WTC11 (cell line): ENCODE results near the gene TMEM69. TPM values are rescaled to one million over a fixed set of nuclear protein-coding genes. Genes with fewer than 3 reads are reported as not detected.
"Not testable (repeated sequence)": the region's sequence is repeated elsewhere in the genome, so short reads cannot be mapped to it uniquely, and the experiment has no call there.

Source experiments
- ATAC-seq: fragments of 200-7000 bp; cut with Tn5 transposase; 2 replicates; pipeline ENCODE4 v1.10.0; 2021; ENCODE audit warnings: mild to moderate bottlenecking, moderate library complexity
- CTCF ChIA-PET: fragments of 300-600 bp; sonication (Branson Sonifier 250); formaldehyde crosslinking; loops from one replicate; lab custom pipeline; 2021; ENCODE audit warnings: antibody characterized with exemption; lab: Charles Lee
- POLR2A ChIA-PET: fragments of 350-600 bp; sonication (Branson Sonifier 250); formaldehyde crosslinking; loops from one replicate; lab custom pipeline; 2021; ENCODE audit warnings: antibody characterized with exemption; lab: Charles Lee
- DNase-seq: peaks from one replicate; pipeline ENCODE4 v3.0.0; 2021; ENCODE audit warnings: low spot score
- H3K27ac Mint-ChIP-seq: 2 replicates; pipeline ENCODE4 v1.8.0; 2021; ENCODE audit warnings: mixed read lengths
- H3K27me3 Mint-ChIP-seq: 2 replicates; pipeline ENCODE4 v1.8.0; 2021; ENCODE audit warnings: low read depth, mild to moderate bottlenecking, moderate library complexity, mixed read lengths
- H3K36me3 Mint-ChIP-seq: 2 replicates; pipeline ENCODE4 v1.8.0; 2021; ENCODE audit warnings: mixed read lengths
- H3K4me1 Mint-ChIP-seq: 2 replicates; pipeline ENCODE4 v1.8.0; 2022; ENCODE audit warnings: mixed read lengths
- H3K4me3 Mint-ChIP-seq: 2 replicates; pipeline ENCODE4 v1.8.0; 2021; ENCODE audit warnings: mild to moderate bottlenecking, moderate library complexity, mixed read lengths
- H3K9me3 Mint-ChIP-seq: 2 replicates; pipeline ENCODE4 v1.8.0; 2021; ENCODE audit warnings: mixed read lengths
- CBFB ChIP-seq: sonication (generic); formaldehyde crosslinking; IDR thresholded peaks from 2 replicates; pipeline ENCODE4 v1.8.1; 2022; ENCODE audit warnings: mild to moderate bottlenecking, low read depth, missing genetic modification reagents
- CREM ChIP-seq: sonication (generic); formaldehyde crosslinking; IDR thresholded peaks from 2 replicates; pipeline ENCODE4 v1.8.1; 2022; ENCODE audit warnings: mild to moderate bottlenecking, missing genetic modification reagents, moderate library complexity
- FOXK1 ChIP-seq: sonication (generic); formaldehyde crosslinking; IDR thresholded peaks from 2 replicates; pipeline ENCODE4 v1.8.0; 2022; ENCODE audit warnings: mild to moderate bottlenecking, moderate library complexity, missing genetic modification reagents
- JAZF1 ChIP-seq: fragments of 250-450 bp; sonication (Bioruptor Pico); IDR thresholded peaks from 2 replicates; pipeline ENCODE4 v1.9.0; 2021; ENCODE audit warnings: moderate library complexity, mild to moderate bottlenecking, inconsistent platforms
- MXD4 ChIP-seq: fragments of 250-450 bp; sonication (Bioruptor Pico); IDR thresholded peaks from 2 replicates; pipeline ENCODE4 v1.8.0; 2021; ENCODE audit warnings: mild to moderate bottlenecking, moderate library complexity, borderline replicate concordance
- NFE2L1 ChIP-seq: sonication (generic); formaldehyde crosslinking; IDR thresholded peaks from 2 replicates; pipeline ENCODE4 v1.8.1; 2023; ENCODE audit warnings: missing genetic modification reagents
- NR2C2 ChIP-seq: sonication (generic); formaldehyde crosslinking; IDR thresholded peaks from 2 replicates; pipeline ENCODE4 v1.8.0; 2022; ENCODE audit warnings: mild to moderate bottlenecking, missing genetic modification reagents
- NR3C1 ChIP-seq: sonication (generic); formaldehyde crosslinking; conservative IDR thresholded peaks from 2 replicates; pipeline ENCODE4 v1.8.1; 2023; ENCODE audit warnings: low read depth, mild to moderate bottlenecking, missing genetic modification reagents
- RELA ChIP-seq: sonication (generic); formaldehyde crosslinking; IDR thresholded peaks from 2 replicates; pipeline ENCODE4 v1.8.1; 2022; ENCODE audit warnings: missing genetic modification reagents, mild to moderate bottlenecking, borderline replicate concordance
- ZNF232 ChIP-seq: sonication (generic); formaldehyde crosslinking; IDR thresholded peaks from 2 replicates; pipeline ENCODE4 v1.8.0; 2022; ENCODE audit warnings: mild to moderate bottlenecking, missing genetic modification reagents
- total RNA-seq: library from RNA; stranded (reverse); gene quantifications from 3 replicates; pipeline ENCODE4 v1.2.3, GENCODE V29; 2021
- TF ChIP-seq, protein P1 (sequence below): fragments of 250-450 bp; sonication (Bioruptor Pico); IDR thresholded peaks from 2 replicates; pipeline ENCODE4 v1.9.0; 2021; ENCODE audit warnings: moderate library complexity, mild to moderate bottlenecking, inconsistent platforms, borderline replicate concordance
- TF ChIP-seq, protein P2 (sequence below): fragments of 250-450 bp; sonication (Bioruptor Pico); IDR thresholded peaks from 2 replicates; pipeline ENCODE4 v2.1.2; 2022; ENCODE audit warnings: mild to moderate bottlenecking, moderate library complexity
- TF ChIP-seq, protein P3 (sequence below): sonication (generic); formaldehyde crosslinking; IDR thresholded peaks from 2 replicates; pipeline ENCODE4 v1.8.0; 2023; ENCODE audit warnings: mild to moderate bottlenecking, missing genetic modification reagents
- TF ChIP-seq, protein P4 (sequence below): fragments of 250-450 bp; sonication (Bioruptor Pico); IDR thresholded peaks from 2 replicates; pipeline ENCODE4 v1.9.0; 2021; ENCODE audit warnings: mild to moderate bottlenecking, borderline replicate concordance
- TF ChIP-seq, protein P5 (sequence below): fragments of 250-450 bp; sonication (Bioruptor Pico); conservative IDR thresholded peaks from 2 replicates; pipeline ENCODE4 v1.9.0; 2021; ENCODE audit warnings: mild to moderate bottlenecking

Gene TMEM69
- total RNA-seq, 1 experiment from 2014 or later, result 44.9 TPM

DNA sequence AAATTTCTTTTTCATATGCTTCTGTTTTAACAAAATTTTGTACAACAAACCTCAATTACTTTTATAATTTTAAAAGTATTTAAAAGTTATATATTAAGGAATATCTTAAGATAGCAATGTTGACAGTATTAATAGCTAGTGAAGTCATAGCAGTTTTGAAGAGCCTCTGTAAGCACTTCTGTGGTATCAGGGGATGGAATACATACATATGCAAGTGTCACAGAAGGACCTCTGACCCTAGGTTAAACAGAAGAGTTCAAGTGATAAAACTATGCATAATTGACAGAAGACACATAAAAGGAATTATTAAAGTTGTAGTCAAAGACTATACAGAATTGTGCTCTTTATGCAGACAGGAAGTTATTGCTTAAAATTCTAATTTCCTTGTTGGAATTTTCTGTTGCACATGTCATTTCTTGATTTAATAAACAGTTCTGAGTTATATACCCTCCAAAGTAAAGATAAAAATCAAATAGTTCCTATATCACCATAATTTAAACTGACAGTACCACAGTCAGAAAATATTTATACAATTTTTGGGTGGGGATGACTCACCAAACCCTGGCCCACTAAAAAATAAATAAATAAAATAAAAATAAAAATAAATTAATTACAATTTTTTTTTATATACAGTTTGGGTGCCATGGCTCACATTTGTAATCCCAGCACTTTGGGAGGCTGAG lies 35.4 kb downstream of the TMEM69 start:
- no peaks in the 10 kb centered on the region for H3K27me3 Mint-ChIP-seq
- 0 out of 2 replicates have a peak, but pooled peaks cover 2% of the 10 kb centered on the region for H3K36me3 Mint-ChIP-seq
- ChIA-PET CTCF (no interaction called here), POLR2A (no interaction called here)
- ATAC-seq, result no peak
- DNase-seq, result no peak
- no peak overlapping the region for H3K27ac Mint-ChIP-seq
- H3K4me3 Mint-ChIP-seq, result no peak overlapping the region
- TF ChIP-seq, protein P1, sequence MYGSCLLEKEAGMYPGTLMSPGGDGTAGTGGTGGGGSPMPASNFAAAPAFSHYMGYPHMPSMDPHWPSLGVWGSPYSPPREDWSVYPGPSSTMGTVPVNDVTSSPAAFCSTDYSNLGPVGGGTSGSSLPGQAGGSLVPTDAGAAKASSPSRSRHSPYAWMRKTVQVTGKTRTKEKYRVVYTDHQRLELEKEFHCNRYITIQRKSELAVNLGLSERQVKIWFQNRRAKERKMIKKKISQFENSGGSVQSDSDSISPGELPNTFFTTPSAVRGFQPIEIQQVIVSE (CRISPR knock-in tag), result no peak
- no peak for TF ChIP-seq NR3C1 (CRISPR knock-in tag)
- TF ChIP-seq, protein P2, sequence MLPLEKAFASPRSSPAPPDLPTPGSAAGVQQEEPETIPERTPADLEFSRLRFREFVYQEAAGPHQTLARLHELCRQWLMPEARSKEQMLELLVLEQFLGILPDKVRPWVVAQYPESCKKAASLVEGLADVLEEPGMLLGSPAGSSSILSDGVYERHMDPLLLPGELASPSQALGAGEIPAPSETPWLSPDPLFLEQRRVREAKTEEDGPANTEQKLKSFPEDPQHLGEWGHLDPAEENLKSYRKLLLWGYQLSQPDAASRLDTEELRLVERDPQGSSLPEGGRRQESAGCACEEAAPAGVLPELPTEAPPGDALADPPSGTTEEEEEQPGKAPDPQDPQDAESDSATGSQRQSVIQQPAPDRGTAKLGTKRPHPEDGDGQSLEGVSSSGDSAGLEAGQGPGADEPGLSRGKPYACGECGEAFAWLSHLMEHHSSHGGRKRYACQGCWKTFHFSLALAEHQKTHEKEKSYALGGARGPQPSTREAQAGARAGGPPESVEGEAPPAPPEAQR, result no peak
- no peak for TF ChIP-seq CREM
- TF ChIP-seq NFE2L1 (CRISPR knock-in tag), result no peak
- TF ChIP-seq, protein P3, sequence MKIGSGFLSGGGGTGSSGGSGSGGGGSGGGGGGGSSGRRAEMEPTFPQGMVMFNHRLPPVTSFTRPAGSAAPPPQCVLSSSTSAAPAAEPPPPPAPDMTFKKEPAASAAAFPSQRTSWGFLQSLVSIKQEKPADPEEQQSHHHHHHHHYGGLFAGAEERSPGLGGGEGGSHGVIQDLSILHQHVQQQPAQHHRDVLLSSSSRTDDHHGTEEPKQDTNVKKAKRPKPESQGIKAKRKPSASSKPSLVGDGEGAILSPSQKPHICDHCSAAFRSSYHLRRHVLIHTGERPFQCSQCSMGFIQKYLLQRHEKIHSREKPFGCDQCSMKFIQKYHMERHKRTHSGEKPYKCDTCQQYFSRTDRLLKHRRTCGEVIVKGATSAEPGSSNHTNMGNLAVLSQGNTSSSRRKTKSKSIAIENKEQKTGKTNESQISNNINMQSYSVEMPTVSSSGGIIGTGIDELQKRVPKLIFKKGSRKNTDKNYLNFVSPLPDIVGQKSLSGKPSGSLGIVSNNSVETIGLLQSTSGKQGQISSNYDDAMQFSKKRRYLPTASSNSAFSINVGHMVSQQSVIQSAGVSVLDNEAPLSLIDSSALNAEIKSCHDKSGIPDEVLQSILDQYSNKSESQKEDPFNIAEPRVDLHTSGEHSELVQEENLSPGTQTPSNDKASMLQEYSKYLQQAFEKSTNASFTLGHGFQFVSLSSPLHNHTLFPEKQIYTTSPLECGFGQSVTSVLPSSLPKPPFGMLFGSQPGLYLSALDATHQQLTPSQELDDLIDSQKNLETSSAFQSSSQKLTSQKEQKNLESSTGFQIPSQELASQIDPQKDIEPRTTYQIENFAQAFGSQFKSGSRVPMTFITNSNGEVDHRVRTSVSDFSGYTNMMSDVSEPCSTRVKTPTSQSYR (CRISPR knock-in tag), result no peak
- TF ChIP-seq CBFB (CRISPR knock-in tag), result no peak
- peaks cover 5% of the 10 kb centered on the region for H3K9me3 Mint-ChIP-seq
- H3K4me1 Mint-ChIP-seq, result no peaks in the 10 kb centered on the region

DNA sequence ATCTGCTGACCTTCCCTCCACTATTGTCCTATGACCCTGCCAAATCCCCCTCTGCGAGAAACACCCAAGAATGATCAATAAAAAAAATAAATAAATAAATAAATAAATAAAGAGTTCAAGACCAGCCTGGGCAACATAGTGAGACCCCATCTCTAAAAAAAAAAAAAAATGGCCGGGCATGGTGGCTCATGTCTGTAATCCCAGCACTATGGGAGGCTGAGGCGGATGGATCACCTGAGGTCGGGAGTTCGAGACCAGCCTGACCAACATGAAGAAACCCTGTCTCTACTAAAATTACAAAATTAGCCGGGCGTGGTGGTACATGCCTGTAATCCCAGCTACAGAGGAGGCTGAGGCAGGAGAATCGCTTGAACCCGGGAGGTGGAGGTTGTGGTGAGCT lies 38.0 kb downstream of the TMEM69 start:
- H3K4me3 Mint-ChIP-seq, POLR2A ChIA-PET, H3K27me3 Mint-ChIP-seq, H3K27ac Mint-ChIP-seq, H3K9me3 Mint-ChIP-seq, CTCF ChIA-PET, H3K4me1 Mint-ChIP-seq, H3K36me3 Mint-ChIP-seq, ATAC-seq, DNase-seq: not testable (repeated sequence)

DNA sequence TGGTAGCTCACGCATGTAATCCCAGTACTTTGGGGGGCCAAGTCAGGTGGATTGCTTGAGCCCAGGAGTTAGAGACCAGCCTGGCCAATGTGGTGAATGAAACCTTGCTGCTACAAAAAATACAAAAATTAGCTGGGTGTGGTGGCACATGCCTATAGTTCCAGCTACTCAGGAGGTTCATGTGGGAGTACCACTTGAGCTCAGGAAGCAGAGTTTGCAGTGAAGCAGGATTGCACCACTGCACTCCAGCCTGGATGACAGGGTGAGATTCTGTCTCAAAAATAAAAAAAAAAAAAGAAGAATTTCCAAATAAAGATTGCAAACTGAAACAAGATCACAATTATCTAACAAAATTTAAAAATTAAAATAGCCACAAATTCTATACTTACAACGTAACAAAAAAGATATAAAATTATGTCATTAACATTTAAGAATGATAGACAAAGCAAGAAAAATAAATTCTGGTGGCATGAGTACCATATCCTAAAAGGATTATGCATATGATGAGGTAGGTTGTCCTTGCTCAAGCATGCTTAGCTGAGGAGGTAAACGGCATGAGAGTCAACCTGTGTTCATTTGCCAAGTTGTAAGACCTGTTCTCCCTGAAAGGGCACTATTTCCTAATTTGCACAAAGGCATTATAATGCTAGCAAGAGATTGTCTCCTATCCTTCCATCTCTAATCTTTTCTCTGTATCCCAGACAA lies 42.2 kb downstream of the TMEM69 start:
- Mint-ChIP-seq H3K27ac (no peak overlapping the region), H3K9me3 (no peaks in the 10 kb centered on the region), H3K4me1 (peaks cover 8% of the 10 kb centered on the region), H3K4me3 (no peak overlapping the region), H3K27me3 (no peaks in the 10 kb centered on the region), H3K36me3 (no peaks in the 10 kb centered on the region)
- ChIA-PET CTCF (no interaction called here), POLR2A (interaction anchor here (0.6 kb wide), 1 partner anchor 44 kb away, joined by 5 read pairs; no protein-coding TSS in a partner anchor)
- TF ChIP-seq NR2C2 (no peak), RELA (CRISPR knock-in tag) (no peak), JAZF1 (CRISPR knock-in tag) (no peak), MXD4 (CRISPR knock-in tag) (no peak), FOXK1 (no peak), ZNF232 (CRISPR knock-in tag) (no peak)
- TF ChIP-seq, protein P4, sequence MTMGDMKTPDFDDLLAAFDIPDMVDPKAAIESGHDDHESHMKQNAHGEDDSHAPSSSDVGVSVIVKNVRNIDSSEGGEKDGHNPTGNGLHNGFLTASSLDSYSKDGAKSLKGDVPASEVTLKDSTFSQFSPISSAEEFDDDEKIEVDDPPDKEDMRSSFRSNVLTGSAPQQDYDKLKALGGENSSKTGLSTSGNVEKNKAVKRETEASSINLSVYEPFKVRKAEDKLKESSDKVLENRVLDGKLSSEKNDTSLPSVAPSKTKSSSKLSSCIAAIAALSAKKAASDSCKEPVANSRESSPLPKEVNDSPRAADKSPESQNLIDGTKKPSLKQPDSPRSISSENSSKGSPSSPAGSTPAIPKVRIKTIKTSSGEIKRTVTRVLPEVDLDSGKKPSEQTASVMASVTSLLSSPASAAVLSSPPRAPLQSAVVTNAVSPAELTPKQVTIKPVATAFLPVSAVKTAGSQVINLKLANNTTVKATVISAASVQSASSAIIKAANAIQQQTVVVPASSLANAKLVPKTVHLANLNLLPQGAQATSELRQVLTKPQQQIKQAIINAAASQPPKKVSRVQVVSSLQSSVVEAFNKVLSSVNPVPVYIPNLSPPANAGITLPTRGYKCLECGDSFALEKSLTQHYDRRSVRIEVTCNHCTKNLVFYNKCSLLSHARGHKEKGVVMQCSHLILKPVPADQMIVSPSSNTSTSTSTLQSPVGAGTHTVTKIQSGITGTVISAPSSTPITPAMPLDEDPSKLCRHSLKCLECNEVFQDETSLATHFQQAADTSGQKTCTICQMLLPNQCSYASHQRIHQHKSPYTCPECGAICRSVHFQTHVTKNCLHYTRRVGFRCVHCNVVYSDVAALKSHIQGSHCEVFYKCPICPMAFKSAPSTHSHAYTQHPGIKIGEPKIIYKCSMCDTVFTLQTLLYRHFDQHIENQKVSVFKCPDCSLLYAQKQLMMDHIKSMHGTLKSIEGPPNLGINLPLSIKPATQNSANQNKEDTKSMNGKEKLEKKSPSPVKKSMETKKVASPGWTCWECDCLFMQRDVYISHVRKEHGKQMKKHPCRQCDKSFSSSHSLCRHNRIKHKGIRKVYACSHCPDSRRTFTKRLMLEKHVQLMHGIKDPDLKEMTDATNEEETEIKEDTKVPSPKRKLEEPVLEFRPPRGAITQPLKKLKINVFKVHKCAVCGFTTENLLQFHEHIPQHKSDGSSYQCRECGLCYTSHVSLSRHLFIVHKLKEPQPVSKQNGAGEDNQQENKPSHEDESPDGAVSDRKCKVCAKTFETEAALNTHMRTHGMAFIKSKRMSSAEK (CRISPR knock-in tag), result no peak
- TF ChIP-seq, protein P5, sequence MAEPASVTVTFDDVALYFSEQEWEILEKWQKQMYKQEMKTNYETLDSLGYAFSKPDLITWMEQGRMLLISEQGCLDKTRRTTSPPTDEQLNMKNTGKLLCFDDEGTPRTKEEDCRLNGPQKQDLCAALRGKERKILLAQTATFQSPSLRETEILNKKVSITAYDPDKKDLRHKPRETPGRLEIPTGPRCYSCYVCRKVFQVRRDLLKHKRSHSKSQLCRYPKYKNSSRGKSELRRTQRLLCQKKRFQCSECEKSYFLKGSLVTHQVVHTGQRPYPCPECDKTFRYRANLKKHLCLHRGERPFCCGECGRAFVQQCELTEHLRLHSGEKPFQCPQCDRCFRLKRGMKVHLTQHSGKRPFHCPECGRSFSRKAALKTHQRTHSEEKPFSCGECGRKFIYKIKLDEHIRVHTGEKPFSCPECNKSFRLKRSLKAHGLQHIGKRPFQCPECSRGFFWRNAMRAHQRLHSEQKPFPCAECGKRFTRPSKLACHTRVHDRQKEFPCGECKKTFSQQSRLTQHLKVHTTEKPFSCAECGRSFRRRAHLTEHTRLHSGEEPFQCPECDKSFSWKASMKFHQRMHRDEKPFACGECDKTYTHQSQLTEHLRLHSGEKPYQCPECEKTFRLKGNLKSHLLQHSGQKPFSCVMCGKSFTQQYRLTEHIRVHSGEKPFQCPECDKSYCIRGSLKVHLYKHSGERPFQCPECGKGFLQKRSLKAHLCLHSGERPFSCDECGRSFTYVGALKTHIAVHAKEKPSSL (CRISPR knock-in tag), result no peak
- ATAC-seq, result 0 out of 2 replicates have a peak, but pooled peaks have one; percentile 28
- DNase-seq, result no peak
